ENCODE results near the gene ANKRD17.
"Not testable (repeated sequence)": the region's sequence is repeated elsewhere in the genome, so short reads cannot be mapped to it uniquely, and the experiment has no call there.

ANKRD17 gene, protein sequence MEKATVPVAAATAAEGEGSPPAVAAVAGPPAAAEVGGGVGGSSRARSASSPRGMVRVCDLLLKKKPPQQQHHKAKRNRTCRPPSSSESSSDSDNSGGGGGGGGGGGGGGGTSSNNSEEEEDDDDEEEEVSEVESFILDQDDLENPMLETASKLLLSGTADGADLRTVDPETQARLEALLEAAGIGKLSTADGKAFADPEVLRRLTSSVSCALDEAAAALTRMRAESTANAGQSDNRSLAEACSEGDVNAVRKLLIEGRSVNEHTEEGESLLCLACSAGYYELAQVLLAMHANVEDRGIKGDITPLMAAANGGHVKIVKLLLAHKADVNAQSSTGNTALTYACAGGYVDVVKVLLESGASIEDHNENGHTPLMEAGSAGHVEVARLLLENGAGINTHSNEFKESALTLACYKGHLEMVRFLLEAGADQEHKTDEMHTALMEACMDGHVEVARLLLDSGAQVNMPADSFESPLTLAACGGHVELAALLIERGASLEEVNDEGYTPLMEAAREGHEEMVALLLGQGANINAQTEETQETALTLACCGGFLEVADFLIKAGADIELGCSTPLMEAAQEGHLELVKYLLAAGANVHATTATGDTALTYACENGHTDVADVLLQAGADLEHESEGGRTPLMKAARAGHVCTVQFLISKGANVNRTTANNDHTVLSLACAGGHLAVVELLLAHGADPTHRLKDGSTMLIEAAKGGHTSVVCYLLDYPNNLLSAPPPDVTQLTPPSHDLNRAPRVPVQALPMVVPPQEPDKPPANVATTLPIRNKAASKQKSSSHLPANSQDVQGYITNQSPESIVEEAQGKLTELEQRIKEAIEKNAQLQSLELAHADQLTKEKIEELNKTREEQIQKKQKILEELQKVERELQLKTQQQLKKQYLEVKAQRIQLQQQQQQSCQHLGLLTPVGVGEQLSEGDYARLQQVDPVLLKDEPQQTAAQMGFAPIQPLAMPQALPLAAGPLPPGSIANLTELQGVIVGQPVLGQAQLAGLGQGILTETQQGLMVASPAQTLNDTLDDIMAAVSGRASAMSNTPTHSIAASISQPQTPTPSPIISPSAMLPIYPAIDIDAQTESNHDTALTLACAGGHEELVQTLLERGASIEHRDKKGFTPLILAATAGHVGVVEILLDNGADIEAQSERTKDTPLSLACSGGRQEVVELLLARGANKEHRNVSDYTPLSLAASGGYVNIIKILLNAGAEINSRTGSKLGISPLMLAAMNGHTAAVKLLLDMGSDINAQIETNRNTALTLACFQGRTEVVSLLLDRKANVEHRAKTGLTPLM (N-terminal part only)

DNA sequence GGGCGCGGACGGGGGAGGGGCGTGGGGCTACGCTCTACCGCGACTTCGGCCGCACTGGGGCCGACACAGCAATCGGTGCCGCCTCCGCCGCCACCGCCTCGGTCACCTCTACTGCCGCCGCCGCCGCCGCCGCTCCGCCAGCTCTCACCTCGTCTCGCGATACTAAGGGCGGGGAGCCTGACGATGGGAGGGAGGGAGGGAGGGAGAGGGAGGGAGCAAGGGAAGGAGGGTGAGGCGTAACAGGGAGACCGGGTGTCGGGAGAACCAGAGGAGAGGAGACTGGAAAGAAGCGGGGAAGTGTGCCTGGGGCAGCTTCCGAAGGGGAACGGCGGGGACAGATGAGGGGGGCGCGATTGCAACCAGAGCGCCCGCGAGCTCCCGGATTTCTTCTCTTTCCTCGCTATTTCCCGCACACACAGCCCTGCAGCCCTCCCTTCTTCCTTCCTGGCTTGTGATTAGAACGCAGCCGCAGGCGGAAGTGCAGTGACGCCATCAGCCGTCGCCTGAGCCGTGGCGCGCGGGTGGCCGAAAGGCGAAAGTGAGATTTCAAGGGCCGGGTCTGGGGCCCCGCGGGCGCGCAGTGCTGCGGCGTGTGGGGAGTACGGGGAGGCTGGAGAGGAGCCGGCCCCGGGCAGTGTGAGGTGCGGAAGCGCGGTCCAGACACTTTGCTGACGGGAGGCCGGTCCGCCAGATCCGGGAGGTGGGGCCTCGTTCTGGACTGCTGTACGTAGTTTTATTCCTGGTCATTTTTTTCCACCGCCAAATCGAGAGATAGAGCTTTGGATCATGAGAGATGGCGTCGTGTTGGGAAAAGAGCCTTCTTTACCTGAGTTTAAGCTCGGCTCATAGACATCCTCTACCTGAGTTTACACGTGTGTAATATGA is at the start of gene ANKRD17:
TSS of gene ANKRD17 (minus strand) at position 113 of the 885 bp plus-strand sequence. CDS start 130 bp downstream, outside the sequence.
- DNase-seq (ENCODE audit: low read depth in 1 of 2, low spot score in 1 of 2): peak; percentile 72 to 86

DNA sequence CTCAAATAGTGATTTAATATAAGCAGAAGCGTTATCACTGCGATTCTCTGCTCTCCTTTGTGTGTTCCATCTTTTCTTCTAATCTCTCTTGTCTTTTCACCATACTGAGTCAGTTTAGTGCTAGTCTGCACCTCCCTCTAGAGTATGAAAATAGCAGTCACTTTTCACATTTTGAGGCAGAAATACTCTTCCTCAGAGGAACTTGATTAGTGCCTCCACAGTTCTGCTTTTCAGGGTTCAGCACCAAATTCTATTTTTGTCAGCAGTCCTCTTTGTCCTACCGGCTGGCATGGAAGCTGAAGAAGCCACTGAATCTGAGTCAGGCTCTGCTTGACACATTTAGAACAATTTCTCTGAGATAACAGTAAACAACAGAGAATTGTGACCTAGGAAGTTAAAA is 49.7 kb upstream of the ANKRD17 start:
- DNase-seq (ENCODE audit: low read depth in 1 of 2, low spot score in 1 of 2): no peak

DNA sequence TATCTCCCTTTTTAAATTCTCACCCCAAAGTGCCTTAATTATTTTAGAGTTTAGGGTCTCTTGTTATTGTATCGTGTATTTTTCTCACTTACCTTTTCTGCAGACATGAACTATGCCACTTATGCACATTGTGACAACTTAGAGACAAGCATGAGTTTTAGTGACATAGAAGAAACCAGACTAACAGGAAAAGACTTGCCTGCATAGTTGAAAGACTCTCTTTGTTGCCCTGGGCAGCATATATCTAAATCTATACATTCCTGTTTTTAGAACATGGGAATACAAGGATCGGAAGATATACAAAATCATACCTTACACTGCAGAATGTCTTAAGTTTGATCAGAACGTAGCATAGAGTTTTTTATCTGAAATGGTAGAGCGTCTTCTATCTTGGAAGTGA is 45.1 kb upstream of the ANKRD17 start:
- DNase-seq (ENCODE audit: low read depth in 1 of 2, low spot score in 1 of 2): no peak

DNA sequence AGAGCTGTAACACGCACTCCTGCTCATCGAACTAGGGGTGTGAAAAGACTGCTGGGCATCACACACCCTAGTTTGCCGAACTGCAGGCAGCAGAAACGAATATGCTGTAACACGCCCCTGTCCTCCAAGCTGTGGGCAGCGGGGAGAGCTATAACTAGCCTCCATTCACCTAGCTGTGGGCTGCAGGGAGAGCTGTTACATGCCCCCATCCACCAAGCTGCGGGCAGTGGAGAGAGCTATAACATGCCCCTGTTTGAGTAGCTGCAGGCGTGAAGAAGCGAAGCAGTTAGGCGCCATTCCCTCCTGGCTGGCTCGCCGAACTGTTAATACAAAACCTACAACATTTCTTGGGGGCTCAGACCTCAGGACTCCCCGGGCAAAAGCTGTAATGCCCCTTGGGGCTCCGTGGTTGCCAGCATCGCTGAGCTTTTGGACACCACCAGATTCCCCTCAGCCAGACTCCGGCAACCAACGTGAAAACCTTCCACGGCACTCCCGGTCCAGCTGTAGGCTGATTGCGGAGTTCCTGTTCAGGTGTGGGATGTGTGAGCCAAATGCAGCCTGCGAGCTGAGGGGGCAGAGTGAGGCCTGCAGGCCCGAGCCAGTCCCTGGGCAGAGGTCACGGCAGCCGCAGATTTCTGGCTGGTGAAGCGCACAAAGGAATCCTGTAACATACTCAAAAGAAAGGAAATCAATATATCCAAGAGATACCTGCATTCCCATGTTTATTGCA is 41.1 kb upstream of the ANKRD17 start:
- no peak for DNase-seq (ENCODE audit: low read depth in 1 of 2, low spot score in 1 of 2)

DNA sequence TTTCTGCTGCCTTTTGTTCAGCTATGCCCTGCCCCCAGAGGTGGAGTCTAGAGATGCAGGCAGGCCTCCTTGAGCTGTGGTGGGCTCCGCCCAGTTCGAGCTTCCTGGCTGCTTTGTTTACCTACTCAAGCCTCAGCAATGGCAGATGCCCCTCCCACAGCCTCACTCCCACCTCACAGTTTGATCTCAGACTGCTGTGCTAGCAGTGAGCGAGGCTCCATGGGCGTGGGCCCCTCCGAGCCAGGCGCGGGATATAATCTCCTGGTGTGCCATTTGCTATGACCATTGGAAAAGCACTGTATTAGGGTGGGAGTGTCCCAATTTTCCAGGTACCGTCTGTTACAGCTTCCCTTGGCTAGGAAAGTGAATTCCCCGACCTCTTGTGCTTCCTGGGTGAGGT is 34.1 kb upstream of the ANKRD17 start:
- DNase-seq (ENCODE audit: low read depth in 1 of 2, low spot score in 1 of 2): not testable (repeated sequence)

DNA sequence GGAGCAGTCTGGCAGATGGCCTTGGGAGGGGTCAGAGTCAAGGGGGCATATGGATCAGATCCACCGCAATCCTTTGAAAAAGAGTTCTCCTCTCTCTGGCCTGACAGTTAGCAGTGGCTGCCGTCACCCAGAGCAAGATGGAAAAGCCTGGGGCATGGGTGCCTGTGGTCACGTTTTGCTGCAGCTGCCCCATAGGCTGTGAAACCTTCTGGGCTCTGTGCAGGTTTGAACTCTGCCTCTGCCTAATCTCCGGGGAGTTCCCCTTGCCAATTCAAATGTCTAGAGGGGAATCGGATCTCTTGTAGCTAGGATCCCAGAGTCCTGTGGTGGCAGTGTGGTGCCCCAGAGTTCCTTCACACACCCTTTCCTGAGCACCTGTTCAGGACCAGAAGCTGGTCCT is 23.4 kb upstream of the ANKRD17 start:
- DNase-seq (ENCODE audit: low read depth in 1 of 2, low spot score in 1 of 2): no peak

DNA sequence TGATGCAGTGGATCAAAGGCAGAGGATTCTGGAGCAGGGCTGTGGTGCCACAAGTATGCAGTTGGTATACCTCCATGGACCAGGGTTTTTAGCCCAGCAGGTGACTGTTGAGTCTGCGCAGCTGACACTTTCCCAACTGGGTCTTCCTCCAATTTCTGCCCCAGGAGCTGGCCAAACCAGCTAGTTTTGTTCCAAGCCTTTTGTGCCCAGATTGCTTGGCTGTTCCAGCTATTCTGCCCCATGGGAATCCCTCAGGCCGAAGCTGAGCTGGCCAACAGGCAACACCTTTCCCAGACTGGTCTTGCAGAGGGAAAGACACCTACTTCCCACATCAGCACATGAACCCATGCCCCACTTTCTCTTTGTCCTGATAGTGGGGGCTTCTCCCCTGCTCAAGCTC is 22.8 kb upstream of the ANKRD17 start:
- DNase-seq (ENCODE audit: low read depth in 1 of 2, low spot score in 1 of 2): no peak

DNA sequence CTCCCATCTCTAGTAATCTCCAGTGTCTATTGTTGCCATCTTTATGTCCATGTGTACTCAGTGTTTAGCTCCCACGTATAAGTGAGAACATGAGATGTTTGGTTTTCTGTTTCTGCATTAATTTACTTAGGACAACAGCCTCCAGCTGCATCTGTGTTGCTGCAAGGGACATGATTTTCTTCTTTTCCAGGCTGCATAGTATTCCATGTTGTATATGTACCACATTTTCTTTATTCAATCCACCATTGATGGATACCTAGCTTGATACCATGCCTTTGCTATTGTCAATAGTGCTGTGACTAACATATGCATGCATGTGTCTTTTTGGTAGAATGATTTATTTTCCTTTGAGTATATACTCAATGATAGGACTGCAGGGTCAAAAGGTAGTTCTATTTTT is 18.6 kb upstream of the ANKRD17 start:
- DNase-seq (ENCODE audit: low read depth in 1 of 2, low spot score in 1 of 2): no peak

DNA sequence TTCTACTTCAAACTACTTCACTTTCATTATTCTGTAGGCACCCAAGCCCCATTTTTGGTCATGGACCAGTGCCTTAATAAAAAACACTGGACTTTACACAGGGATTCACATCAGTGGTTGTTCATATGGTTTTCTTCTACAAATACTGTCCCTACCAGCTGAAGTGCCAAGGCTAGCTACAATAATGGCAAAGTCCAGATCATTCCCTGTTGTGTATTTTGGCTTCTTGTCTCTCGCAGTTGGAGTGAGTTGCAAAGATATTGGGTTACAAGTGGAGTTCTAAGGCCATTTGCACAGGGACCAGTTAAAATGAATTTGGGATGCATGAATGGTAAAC is 16.7 kb upstream of the ANKRD17 start:
- no peak for DNase-seq (ENCODE audit: low read depth in 1 of 2, low spot score in 1 of 2)

DNA sequence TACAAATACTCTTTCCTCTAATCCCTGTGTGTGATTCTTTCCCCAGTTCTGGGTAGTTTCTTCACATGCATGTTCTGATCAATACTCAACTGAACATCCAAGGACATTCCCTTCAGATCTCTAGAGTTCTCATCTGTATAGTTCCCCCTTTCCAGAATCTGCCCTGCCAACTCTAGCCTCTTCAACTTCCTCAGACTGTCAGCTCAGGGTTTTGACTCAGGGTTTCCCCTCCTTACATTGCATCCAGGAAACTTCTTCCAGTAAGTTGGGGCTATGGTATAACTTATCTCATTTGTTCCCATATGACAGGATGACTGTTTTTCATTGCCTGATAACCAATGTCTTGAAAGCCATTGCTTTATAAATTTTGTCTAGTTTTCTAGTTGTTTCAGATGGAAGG is 14.2 kb upstream of the ANKRD17 start:
- no peak for DNase-seq (ENCODE audit: low read depth in 1 of 2, low spot score in 1 of 2)

DNA sequence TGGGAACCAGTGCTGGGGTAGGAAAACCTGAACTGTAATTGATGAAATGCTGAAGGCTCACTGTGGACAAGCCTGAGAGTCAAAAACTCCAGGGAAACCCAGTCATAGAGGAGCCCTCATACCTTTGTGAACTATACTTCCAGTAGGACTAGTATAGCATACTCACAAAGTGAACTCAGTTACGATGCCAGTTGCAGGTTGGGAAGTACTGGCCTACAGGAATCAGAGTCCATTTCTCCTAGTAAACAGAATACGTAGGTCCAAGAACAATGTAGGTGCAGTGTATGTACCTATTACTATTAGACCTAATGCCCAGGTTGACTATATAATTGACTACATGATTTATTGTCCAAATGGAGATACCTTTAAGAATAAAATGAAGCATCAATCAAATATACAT is 8.5 kb upstream of the ANKRD17 start:
- DNase-seq (ENCODE audit: low read depth in 1 of 2, low spot score in 1 of 2): no peak

DNA sequence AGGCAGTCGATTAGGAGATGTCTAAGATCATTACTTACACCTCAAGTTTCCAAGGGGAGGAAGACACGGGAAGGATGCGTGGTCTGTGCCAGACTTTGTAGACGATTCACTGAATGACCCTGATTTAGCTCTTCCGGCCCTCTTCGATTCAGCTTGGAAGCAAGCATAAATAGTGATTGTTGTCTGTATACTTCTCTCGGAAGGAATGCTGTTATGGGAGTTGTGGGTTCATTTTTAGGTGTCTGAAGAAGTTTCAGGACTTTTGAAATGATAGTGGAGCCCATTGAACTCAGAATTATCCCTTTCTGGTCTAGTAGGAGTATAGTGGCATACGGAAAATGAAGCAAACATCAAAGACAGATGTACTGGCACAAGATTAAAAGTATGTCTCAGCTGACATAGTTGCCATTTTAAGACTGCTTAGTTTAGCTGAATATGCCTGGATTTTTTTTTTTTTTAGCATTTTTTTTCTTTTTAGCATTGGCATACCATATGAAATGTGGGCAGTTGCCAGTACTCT is 1.0 kb upstream of the ANKRD17 start:
- no peak for DNase-seq (ENCODE audit: low read depth in 1 of 2, low spot score in 1 of 2)

DNA sequence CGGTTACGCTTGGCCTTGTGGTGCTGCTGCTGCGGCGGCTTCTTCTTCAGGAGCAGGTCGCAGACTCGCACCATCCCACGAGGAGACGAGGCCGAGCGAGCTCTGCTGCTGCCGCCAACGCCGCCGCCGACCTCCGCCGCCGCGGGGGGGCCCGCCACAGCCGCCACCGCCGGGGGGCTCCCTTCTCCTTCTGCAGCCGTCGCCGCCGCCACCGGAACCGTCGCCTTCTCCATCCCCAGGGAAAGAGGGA is 237 bp downstream of the ANKRD17 start:
- DNase-seq (ENCODE audit: low read depth in 1 of 2, low spot score in 1 of 2): no peak

DNA sequence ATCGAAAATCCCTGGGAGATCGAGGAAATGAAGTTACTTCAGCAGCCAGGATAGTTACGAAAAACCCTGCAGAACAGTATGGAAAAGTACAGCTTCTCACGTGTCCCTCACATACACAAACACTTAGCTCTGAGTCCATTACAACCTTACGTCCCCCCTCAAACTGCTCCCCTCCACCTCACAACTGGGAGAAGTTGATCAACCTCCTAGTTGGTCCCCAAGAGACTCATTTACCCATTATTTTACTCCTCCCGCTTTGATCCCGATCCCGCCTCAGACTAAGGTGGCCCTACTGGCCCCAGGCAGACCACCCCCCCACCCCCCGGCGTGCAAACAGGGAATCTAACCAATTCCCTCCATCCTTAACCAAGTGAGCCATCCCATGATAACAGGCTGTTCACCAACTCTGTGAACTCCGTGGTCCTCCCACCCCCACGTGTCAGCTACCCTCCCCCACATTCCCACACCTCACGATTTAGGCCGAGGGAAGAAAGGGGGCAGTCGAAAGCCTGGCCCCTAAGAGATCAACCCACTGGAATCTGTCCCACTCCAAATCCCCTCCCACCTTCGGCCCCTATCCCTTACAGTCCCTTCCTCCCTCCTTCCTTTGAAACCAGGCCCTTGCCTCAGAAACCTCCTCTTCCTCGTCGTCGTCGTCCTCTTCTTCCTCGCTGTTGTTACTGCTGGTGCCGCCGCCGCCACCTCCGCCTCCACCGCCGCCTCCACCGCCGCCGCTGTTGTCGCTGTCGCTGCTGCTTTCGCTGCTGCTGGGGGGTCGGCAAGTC is 755 bp downstream of the ANKRD17 start:
- DNase-seq (ENCODE audit: low read depth in 1 of 2, low spot score in 1 of 2): no peak

DNA sequence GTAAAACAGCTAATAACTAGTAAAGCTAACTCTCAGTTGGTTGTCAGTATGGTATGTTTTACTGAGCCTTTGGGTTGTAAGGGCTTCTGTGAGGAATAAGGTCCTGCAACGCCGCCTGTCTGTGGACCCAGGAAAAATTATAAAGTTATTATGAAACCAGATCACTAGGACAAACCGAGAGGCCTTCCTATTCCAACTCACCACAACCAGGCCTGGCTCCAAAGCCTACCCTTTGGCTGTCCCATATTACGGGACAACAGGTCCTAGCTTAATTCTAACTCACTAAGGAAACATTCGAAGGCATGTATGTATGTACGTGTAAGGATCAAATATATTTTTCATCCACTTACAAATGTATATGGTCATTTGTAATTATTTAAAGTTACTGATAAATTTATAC is 1.4 kb downstream of the ANKRD17 start:
- peak; percentile 27 to 31 for DNase-seq (ENCODE audit: low read depth in 1 of 2, low spot score in 1 of 2)

DNA sequence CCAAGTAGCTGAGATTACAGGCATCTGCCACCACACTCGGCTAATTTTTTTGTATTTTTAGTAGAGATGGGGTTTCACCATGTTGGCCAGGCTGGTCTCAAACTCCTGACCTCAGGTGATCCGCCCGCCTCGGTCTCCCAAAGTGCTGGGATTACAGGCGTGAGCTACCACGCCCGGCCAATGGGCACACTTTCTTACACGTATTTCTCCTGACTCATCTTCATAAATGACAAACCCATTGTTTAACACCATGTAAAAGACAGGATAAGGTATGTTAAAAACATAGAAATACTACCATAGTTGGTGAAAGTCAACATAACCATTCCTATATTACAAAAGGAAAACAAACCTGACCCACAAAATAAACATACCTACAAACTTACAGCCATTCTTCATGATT is 2.8 kb downstream of the ANKRD17 start:
- not testable (repeated sequence) for DNase-seq (ENCODE audit: low read depth in 1 of 2, low spot score in 1 of 2)

DNA sequence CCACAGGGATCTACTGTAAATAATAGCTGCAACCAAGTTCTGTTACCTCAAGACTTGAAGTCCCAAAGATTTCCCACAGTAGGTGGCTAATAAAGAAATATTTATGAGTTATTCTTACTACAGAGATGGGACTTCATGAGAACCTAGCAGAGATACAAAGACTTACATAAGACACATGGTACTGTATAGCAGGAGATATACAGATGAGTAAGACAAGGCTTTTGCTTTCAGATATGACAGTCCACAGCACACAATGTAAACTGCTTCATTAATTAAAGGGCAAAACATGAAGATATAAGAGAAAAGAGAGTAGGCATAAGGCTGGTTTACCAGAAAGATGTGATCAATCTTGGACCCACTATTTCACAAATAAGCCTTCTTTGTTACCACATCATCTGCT is 6.6 kb downstream of the ANKRD17 start:
- DNase-seq (ENCODE audit: low read depth in 1 of 2, low spot score in 1 of 2): no peak

DNA sequence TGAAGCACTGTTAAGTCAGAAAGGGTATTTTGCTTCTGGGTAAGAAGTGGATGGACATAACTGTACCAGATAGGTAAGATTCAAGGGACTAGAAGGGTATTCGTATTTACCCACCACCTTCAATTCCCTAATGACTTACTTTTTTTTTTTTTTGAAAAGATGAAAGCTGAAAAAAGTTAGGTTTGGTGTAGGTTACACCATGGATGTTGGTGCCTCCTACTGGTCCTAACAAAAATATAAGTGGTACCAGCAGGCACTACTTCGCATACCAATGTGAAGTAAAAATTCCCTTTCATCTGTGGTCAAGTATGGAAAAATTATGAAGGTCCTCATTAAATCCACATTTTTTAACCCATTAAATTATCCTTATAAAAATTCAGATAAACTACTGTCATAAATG is 7.2 kb downstream of the ANKRD17 start:
- no peak for DNase-seq (ENCODE audit: low read depth in 1 of 2, low spot score in 1 of 2)

DNA sequence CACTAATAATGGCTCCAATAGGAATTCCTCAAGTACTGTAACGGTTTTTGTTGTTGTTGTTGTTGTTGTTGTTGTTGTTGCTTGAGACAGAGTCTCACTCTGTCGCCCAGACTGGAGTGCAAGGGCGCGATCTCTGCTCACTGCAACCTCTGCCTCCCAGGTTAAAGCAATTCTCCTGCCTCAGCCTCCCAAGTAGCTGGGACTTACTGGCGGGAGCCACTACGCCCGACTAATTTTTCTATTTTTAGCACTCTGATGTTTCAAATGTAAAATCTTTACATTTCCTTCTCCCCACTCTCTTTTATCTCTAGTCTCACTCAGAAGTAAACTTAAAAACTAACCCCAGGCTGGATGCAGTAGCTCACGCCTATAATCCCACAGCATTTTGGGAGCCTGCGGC is 8.0 kb downstream of the ANKRD17 start:
- DNase-seq (ENCODE audit: low read depth in 1 of 2, low spot score in 1 of 2): no peak
